Endothelial cell of coronary artery (primary cell): ENCODE data around the gene MAMLD1. TPM values are rescaled to one million over a fixed set of nuclear protein-coding genes. Genes with fewer than 3 reads are reported as not detected.

ENCODE experiments used
- total RNA-seq: library from RNA; depleted of rRNA; stranded (reverse); fragments of >200 nt; gene quantifications from 2 replicates; pipeline ENCODE4 v1.2.3, GENCODE V29; 2014

MAMLD1 gene
- 0.54 and 0.85 TPM in 2 replicates for total RNA-seq

GRCh38 chrX:150362599-150363481 is at the start of gene MAMLD1:
Gene MAMLD1, plus strand, starts transcription at chrX:150363317. Its CDS starts 82,200 bp downstream, at chrX:150445517.

Other genes with a start within 250 kb of the MAMLD1 start
- 7.6 and 9.7 TPM in 2 replicates for gene MTM1, start 205.3 kb downstream of the MAMLD1 start, total RNA-seq